Measurements from ENCODE around the gene PPP6R1.
A peak's percentile ranks its signal among the peaks of the same experiment; 100 is the strongest.

Gene PPP6R1

DNA sequence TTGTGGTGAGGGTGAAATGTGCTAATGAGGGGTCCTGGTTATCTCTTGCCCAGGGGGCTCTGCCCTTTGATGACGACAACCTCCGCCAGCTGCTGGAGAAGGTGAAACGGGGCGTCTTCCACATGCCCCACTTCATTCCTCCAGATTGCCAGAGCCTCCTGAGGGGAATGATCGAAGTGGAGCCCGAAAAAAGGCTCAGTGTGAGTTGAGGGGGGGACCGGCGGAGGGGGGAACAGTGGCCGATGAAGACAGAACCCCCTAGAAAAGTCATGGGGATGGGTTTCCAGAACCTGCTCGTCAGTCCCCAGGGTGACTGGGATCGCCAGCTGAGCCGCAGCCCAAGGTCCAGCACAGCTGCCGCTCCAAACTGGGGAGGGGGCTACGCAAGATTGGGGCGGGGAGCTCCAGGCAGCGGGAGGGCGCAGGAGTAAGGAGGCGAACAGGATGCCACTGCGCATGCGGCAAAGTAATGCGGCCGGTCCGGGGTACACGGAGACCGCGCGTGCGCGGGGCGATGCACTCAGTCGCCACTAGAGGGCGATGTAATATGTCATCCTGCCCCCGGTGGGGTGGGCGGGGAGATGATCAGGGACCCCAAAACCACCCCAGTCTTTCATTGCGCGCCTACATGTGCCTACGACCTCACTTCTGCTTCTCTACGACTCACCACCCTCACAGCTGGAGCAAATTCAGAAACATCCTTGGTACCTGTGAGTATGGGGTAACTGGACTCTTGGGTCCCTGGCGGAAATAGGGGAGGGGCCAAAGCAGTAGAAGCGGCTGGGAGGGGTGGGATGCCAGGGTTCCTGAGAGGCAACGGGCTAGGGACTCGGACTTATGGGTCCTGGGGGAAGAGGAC lies 42.9 kb upstream of the PPP6R1 start:
- TF ChIP-seq ZBTB7A (IDR thresholded peaks at IDR 0.05; ENCODE audit: low read depth), result peak; percentile 92
- TF ChIP-seq RAD21 (IDR thresholded peaks at IDR 0.05; ENCODE audit: low read depth), result peak; percentile 73
- TF ChIP-seq, protein P1, sequence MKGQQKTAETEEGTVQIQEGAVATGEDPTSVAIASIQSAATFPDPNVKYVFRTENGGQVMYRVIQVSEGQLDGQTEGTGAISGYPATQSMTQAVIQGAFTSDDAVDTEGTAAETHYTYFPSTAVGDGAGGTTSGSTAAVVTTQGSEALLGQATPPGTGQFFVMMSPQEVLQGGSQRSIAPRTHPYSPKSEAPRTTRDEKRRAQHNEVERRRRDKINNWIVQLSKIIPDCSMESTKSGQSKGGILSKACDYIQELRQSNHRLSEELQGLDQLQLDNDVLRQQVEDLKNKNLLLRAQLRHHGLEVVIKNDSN (IDR thresholded peaks at IDR 0.05), result no peak
- TF ChIP-seq, protein P2, sequence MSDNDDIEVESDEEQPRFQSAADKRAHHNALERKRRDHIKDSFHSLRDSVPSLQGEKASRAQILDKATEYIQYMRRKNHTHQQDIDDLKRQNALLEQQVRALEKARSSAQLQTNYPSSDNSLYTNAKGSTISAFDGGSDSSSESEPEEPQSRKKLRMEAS (IDR thresholded peaks at IDR 0.05), result 0 out of 2 replicates have a peak, but pooled peaks have one; percentile 26

DNA sequence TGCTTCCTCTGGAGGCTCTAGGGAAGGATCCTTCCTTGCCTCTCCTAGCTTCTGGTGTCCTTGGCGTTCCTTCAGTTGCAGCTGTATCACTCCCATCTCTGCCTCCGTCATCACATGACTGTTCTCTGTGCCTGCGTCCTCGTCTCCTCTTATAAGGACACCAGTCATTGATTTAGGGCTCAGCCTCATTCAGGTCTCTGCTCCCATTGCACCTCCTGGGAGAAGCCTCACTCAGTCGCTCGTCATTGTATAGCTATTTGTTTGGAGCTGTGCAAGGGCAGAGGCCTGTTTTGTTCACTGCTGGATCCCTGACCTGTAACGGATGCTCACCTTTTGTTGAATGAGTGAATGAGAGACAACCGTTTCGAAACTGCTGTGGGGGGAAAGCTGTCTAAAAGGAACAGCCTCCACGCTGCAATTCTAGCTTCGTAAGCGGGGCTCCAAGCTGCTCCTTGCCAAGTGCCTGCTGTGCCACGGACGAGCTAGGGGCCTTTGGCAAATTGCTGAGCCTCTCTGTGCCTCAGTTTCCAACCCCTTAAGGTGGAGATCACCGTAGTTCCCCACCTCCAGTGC lies 42.2 kb upstream of the PPP6R1 start:
- TF ChIP-seq TEAD4 (IDR thresholded peaks at IDR 0.05), result no peak
- TF ChIP-seq NFIC (IDR thresholded peaks at IDR 0.05), result no peak
- no peak for TF ChIP-seq CEBPB (IDR thresholded peaks at IDR 0.05)
- TF ChIP-seq EGR1 (IDR thresholded peaks at IDR 0.05), result no peak
- TF ChIP-seq, protein P2 (IDR thresholded peaks at IDR 0.05), result no peak
- TF ChIP-seq, protein P3, sequence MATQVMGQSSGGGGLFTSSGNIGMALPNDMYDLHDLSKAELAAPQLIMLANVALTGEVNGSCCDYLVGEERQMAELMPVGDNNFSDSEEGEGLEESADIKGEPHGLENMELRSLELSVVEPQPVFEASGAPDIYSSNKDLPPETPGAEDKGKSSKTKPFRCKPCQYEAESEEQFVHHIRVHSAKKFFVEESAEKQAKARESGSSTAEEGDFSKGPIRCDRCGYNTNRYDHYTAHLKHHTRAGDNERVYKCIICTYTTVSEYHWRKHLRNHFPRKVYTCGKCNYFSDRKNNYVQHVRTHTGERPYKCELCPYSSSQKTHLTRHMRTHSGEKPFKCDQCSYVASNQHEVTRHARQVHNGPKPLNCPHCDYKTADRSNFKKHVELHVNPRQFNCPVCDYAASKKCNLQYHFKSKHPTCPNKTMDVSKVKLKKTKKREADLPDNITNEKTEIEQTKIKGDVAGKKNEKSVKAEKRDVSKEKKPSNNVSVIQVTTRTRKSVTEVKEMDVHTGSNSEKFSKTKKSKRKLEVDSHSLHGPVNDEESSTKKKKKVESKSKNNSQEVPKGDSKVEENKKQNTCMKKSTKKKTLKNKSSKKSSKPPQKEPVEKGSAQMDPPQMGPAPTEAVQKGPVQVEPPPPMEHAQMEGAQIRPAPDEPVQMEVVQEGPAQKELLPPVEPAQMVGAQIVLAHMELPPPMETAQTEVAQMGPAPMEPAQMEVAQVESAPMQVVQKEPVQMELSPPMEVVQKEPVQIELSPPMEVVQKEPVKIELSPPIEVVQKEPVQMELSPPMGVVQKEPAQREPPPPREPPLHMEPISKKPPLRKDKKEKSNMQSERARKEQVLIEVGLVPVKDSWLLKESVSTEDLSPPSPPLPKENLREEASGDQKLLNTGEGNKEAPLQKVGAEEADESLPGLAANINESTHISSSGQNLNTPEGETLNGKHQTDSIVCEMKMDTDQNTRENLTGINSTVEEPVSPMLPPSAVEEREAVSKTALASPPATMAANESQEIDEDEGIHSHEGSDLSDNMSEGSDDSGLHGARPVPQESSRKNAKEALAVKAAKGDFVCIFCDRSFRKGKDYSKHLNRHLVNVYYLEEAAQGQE (IDR thresholded peaks at IDR 0.05; ENCODE audit: low read depth), result no peak
- TF ChIP-seq TCF12 (IDR thresholded peaks at IDR 0.05; ENCODE audit: low read depth), result no peak
- TF ChIP-seq YY1 (IDR thresholded peaks at IDR 0.05; ENCODE audit: low read depth), result no peak
- TF ChIP-seq RAD21 (IDR thresholded peaks at IDR 0.05; ENCODE audit: low read depth), result no peak
- no peak for TF ChIP-seq FOXM1 (IDR thresholded peaks at IDR 0.05; ENCODE audit: borderline replicate concordance, low read depth)
- no peak for TF ChIP-seq EP300 (IDR thresholded peaks at IDR 0.05; ENCODE audit: borderline replicate concordance)
- TF ChIP-seq, protein P1 (IDR thresholded peaks at IDR 0.05), result no peak
- no peak for TF ChIP-seq TAF1 (IDR thresholded peaks at IDR 0.05; ENCODE audit: low read depth)

DNA sequence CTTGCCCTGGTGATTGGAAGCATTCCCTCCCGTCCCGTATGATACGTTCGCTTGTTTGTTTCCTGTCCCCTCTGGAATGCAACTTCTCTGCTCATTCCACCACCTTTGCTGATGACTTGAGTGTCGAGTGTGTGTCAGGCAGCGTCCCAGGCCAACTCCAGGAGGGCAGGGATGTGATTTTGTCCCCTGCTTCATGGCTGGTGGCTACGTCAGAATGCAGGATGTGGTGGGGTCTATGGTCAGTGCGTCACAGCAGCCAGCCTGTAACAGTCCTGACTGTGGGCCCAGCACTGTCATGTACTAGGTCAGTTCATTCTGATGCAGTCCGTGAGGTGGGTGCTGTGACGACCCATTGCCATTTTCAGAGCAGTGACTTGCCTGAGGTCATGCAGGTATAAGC lies 41.2 kb upstream of the PPP6R1 start:
- TF ChIP-seq TCF12 (IDR thresholded peaks at IDR 0.05; ENCODE audit: low read depth), result no peak
- TF ChIP-seq, protein P1 (IDR thresholded peaks at IDR 0.05), result no peak
- TF ChIP-seq YY1 (IDR thresholded peaks at IDR 0.05; ENCODE audit: low read depth), result no peak
- no peak for TF ChIP-seq CEBPB (IDR thresholded peaks at IDR 0.05)
- TF ChIP-seq TEAD4 (IDR thresholded peaks at IDR 0.05), result no peak
- no peak for TF ChIP-seq RAD21 (IDR thresholded peaks at IDR 0.05; ENCODE audit: low read depth)
- no peak for TF ChIP-seq CREB1 (IDR thresholded peaks at IDR 0.05; ENCODE audit: low read depth)
- TF ChIP-seq EP300 (IDR thresholded peaks at IDR 0.05; ENCODE audit: borderline replicate concordance), result no peak
- no peak for TF ChIP-seq NFIC (IDR thresholded peaks at IDR 0.05)
- TF ChIP-seq TAF1 (IDR thresholded peaks at IDR 0.05; ENCODE audit: low read depth), result no peak

DNA sequence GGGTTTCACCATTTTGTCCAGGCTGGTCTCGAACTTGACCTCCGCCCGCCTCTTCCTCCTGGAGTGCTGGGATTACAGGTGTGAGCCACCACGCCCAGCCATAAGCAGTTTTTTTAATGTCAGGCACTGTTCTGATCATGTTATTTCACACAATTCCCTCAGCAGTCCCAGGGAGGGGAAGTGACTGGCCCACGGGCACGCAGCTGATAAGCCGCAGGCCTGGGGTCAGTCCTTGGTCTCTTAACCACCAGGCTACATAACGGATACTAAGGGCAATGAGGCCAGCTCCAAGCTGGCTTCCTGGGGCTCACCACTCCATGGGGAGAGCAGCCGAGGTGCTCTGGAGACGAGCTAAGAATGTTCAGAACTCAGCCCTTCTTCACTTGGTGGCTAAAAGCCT lies 38.5 kb upstream of the PPP6R1 start:
- TF ChIP-seq, protein P1 (IDR thresholded peaks at IDR 0.05), result no peak
- TF ChIP-seq TAF1 (IDR thresholded peaks at IDR 0.05; ENCODE audit: low read depth), result no peak
- TF ChIP-seq TEAD4 (IDR thresholded peaks at IDR 0.05), result no peak
- TF ChIP-seq CREB1 (IDR thresholded peaks at IDR 0.05; ENCODE audit: low read depth), result no peak
- no peak for TF ChIP-seq EP300 (IDR thresholded peaks at IDR 0.05; ENCODE audit: borderline replicate concordance)
- no peak for TF ChIP-seq CEBPB (IDR thresholded peaks at IDR 0.05)
- TF ChIP-seq TCF12 (IDR thresholded peaks at IDR 0.05; ENCODE audit: low read depth), result no peak
- TF ChIP-seq NFIC (IDR thresholded peaks at IDR 0.05), result no peak
- TF ChIP-seq, protein P3 (IDR thresholded peaks at IDR 0.05; ENCODE audit: low read depth), result no peak
- no peak for TF ChIP-seq YY1 (IDR thresholded peaks at IDR 0.05; ENCODE audit: low read depth)
- no peak for TF ChIP-seq FOXM1 (IDR thresholded peaks at IDR 0.05; ENCODE audit: borderline replicate concordance, low read depth)
- TF ChIP-seq ZBTB7A (IDR thresholded peaks at IDR 0.05; ENCODE audit: low read depth), result no peak
- TF ChIP-seq RAD21 (IDR thresholded peaks at IDR 0.05; ENCODE audit: low read depth), result no peak
- TF ChIP-seq, protein P2 (IDR thresholded peaks at IDR 0.05), result no peak
- no peak for TF ChIP-seq EGR1 (IDR thresholded peaks at IDR 0.05)

Data from Ishikawa (cell line).